ENCODE measurements around the gene PKHD1.

DNA sequence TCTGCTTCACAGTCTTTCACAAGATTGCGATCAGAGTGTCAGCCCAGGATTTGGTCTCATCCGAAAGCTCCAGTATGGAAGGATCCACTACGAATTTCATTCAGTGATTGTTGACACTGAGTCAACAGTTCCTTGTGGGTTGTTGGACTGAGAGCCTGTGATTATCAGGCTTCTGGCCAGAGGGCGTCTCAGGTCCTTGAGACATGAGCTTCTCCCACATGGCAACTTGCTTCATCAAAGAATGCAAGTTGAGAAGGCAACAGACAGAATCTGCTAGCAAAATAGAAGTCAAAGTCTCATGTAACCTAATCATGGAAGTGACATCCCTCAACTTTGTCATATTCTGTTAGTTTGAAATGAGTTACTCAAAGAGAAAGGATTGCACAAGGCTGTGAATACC is 40.5 kb upstream of the PKHD1 start:
- no peak for TF ChIP-seq GATA2 (IDR thresholded peaks at IDR 0.05; ENCODE audit: low read depth, low read length)
- TF ChIP-seq GATA3 (IDR thresholded peaks at IDR 0.05; ENCODE audit: low read depth, low read length): no peak

Data from SH-SY5Y (cell line).